Activated CD8-positive, alpha-beta T cell treated with anti-CD3 and anti-CD28 coated beads for 36 hours (primary cell): Measurements from ENCODE around the gene QRFP. TPM values are rescaled to one million over a fixed set of nuclear protein-coding genes. Genes with fewer than 3 reads are reported as not detected.

Source experiments
- ATAC-seq: fragments of 200-7000 bp; cut with Tn5 transposase; one replicate; pipeline ENCODE4 v1.10.0; 2021; ENCODE audit warnings: mild to moderate bottlenecking, moderate library complexity
- CTCF ChIA-PET: fragments of 350-600 bp; sonication (Branson Sonifier 250); formaldehyde crosslinking; loops from one replicate; lab custom pipeline; 2021; ENCODE audit warnings: antibody characterized with exemption; lab: Charles Lee
- POLR2A ChIA-PET: fragments of 350-600 bp; sonication (Branson Sonifier 250); formaldehyde crosslinking; loops from one replicate; lab custom pipeline; 2021; ENCODE audit warnings: antibody characterized with exemption; lab: Charles Lee
- DNase-seq: peaks from one replicate; pipeline ENCODE4 v3.0.0-alpha.2; 2020
- H3K27ac Mint-ChIP-seq: one replicate; pipeline ENCODE4 v1.8.0; 2021; ENCODE audit warnings: mild to moderate bottlenecking, mixed read lengths
- H3K27me3 Mint-ChIP-seq: one replicate; pipeline ENCODE4 v1.8.0; 2021; ENCODE audit warnings: mixed read lengths
- H3K36me3 Mint-ChIP-seq: one replicate; pipeline ENCODE4 v1.8.0; 2021; ENCODE audit warnings: low read depth, mixed read lengths
- H3K4me1 Mint-ChIP-seq: one replicate; pipeline ENCODE4 v1.8.0; 2021; ENCODE audit warnings: low read depth, mixed read lengths
- H3K4me3 Mint-ChIP-seq: one replicate; pipeline ENCODE4 v1.8.0; 2021; ENCODE audit warnings: mild to moderate bottlenecking, moderate library complexity, mixed read lengths
- H3K9me3 Mint-ChIP-seq: one replicate; pipeline ENCODE4 v1.8.0; 2021; ENCODE audit warnings: mixed read lengths
- intact Hi-C: fragments of 100-400 bp; cut with micrococcal nuclease; formaldehyde crosslinking; loops from one replicate; pipeline ENCODE4 v1.10.0; 2022
- total RNA-seq, 2 experiments: library from RNA; stranded (reverse); gene quantifications; one replicate each; pipeline ENCODE4 v1.2.3, GENCODE V29; 2021
- TF ChIP-seq, protein P1 (sequence below): fragments of 200-600 bp; IDR thresholded peaks from one replicate; pipeline ENCODE4 v1.8.0; 2022; ENCODE audit warnings: antibody characterized with exemption, mild to moderate bottlenecking

QRFP gene
- total RNA-seq, 2 experiments from 2014 or later: not detected

DNA sequence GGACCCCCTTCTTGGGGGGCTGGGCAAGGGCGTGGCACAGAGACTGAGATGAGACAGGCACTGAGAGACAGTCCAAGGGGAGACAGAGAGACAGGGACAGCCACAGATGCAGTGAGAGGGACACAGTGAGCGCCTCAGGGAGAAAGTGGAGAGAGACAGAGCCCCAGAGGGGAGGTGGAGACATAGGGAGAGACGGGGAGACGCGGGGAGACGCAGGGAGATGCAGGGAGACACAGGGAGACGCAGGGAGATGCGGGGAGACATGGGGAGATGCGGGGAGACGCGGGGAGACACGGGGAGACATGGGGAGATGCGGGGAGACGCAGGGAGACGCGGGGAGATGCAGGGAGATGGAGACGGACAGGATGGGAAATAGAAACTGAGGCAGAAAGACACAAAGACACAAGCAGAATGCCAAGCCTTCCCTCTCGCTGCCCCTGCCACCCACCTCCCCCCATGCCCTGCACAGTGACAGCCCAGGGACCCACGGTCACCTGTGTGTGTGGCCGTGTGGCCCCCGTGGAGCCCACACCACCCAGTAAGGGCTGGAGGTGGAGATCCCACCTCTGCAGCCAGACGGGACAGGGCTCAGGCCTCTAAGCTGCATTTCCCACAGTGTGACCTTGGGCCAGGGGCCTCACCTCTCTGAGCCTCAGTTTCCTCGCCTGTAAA is 33.7 kb upstream of the QRFP start:
- no peaks in the 10 kb centered on the region for H3K9me3 Mint-ChIP-seq
- no peak overlapping the region for H3K4me3 Mint-ChIP-seq
- no peaks in the 10 kb centered on the region for H3K36me3 Mint-ChIP-seq
- intact Hi-C loops: loop anchor here (5.0 to 10.0 kb wide), 2 partner anchors 63 to 225 kb away; no protein-coding TSS in a partner anchor
- ChIA-PET POLR2A (no interaction called here), CTCF (no interaction called here)
- ATAC-seq: no peak
- no peak overlapping the region for H3K27ac Mint-ChIP-seq
- DNase-seq: no peak
- peaks cover 18% of the 10 kb centered on the region for H3K27me3 Mint-ChIP-seq
- TF ChIP-seq, protein P1, sequence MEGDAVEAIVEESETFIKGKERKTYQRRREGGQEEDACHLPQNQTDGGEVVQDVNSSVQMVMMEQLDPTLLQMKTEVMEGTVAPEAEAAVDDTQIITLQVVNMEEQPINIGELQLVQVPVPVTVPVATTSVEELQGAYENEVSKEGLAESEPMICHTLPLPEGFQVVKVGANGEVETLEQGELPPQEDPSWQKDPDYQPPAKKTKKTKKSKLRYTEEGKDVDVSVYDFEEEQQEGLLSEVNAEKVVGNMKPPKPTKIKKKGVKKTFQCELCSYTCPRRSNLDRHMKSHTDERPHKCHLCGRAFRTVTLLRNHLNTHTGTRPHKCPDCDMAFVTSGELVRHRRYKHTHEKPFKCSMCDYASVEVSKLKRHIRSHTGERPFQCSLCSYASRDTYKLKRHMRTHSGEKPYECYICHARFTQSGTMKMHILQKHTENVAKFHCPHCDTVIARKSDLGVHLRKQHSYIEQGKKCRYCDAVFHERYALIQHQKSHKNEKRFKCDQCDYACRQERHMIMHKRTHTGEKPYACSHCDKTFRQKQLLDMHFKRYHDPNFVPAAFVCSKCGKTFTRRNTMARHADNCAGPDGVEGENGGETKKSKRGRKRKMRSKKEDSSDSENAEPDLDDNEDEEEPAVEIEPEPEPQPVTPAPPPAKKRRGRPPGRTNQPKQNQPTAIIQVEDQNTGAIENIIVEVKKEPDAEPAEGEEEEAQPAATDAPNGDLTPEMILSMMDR: no peak
- no peaks in the 10 kb centered on the region for H3K4me1 Mint-ChIP-seq

DNA sequence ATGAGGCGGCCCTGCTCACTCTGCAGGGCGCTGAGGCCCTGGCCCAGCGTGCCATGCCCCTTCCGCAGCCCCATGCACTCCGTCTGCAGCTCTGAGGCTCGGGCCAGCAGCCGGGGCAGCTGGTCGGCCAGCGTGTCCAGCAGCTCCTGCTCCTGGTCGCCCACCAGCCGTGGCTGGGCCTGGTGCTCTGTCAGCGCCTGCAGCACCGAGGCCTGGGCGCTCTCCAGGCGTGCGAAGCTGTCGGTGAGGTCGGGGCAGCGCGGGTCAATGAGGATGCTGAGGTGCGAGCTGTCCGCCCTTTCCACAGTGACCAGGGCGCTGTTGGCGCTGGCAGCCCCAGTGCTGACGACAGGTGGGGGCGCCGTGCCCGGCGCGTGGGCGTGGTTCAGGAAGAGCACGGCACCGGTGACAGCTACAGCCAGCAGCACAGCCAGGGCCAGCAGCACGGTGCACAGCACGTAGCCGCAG is 33.0 kb upstream of the QRFP start:
- Mint-ChIP-seq H3K4me1 (no peaks in the 10 kb centered on the region), H3K27me3 (peaks cover 11% of the 10 kb centered on the region), H3K27ac (no peak overlapping the region), H3K36me3 (no peaks in the 10 kb centered on the region), H3K4me3 (no peak overlapping the region), H3K9me3 (no peaks in the 10 kb centered on the region)
- DNase-seq (no peak), ATAC-seq (no peak)
- POLR2A ChIA-PET: no interaction called here
- intact Hi-C loops: loop anchor here (5.0 to 10.0 kb wide), 2 partner anchors 62 to 225 kb away; no protein-coding TSS in a partner anchor
- CTCF ChIA-PET: no interaction called here
- TF ChIP-seq, protein P1: no peak

DNA sequence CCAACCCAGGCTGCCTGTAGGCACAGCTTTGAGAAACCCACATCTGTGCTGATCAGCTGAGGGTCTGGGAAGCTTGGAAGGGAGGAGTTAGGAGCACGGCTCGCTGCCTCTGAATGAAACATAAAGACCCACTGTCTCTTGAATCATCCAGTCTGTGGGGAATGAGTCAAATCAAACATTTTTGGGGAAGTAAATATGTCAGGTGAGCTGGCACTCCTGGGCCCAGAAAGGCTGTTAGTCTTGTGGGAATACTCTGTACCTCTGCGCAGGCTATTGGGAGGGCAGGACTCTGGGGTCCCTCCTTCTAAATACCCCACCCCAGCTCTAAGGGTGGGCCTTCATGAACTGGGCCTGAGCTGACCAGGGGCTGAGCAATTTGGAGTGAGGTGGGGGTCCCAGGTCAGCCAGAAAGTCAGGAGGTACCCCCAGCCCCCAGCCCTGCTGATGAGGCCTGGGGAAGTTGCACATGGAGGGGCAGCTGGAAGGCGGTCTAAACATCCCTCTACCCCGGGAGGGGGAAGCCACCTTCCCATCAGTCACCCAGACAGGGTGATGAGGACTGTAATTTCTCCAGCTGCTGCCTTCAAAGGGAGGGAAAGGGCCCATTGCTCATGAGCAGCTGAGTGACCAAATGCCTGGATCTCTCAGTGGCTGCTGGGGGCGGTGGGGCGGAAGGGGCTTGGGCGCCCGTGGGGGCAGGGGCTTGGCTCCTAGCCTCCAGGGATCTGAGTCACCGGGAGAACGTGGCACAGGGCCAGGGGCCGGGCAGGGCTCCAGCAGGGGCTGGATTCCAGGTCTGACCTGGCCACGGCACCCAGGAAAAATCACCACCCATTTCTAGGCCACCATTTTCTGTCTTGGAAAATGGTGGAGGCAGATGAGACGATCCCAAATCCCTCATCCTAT is 31.6 kb upstream of the QRFP start:
- DNase-seq (no peak), ATAC-seq (no peak)
- no peaks in the 10 kb centered on the region for H3K4me1 Mint-ChIP-seq
- TF ChIP-seq, protein P1: no peak
- intact Hi-C loops: no loop called here
- ChIA-PET CTCF (interaction anchor here (1.3 kb wide), 1 partner anchor 70 kb away, joined by 4 read pairs; no protein-coding TSS in a partner anchor), POLR2A (no interaction called here)
- no peaks in the 10 kb centered on the region for H3K36me3 Mint-ChIP-seq
- H3K27me3 Mint-ChIP-seq: peaks cover 11% of the 10 kb centered on the region
- H3K9me3 Mint-ChIP-seq: no peaks in the 10 kb centered on the region
- H3K4me3 Mint-ChIP-seq: no peak overlapping the region
- no peak overlapping the region for H3K27ac Mint-ChIP-seq

DNA sequence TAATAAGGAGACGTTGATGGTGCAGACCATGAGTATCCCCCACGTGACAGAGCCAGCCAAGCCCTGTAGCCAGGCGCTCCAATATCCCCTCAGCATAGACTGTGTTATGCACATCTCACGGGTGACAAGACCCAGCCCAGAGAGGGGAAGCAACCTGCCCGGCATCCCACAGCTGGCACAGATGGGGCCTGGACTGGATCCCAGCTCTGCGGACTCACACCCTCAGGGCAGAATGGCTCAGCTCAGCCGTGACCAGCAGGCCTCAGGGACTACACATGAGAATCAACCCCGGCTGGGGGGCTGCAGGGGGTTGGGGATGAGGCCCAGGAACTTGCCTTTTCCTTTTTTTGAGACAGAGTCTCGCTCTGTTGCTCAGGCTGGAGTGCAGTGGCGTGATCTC is 30.7 kb upstream of the QRFP start:
- ChIA-PET CTCF (interaction anchor here (1.3 to 1.4 kb wide), 2 partner anchors 58 to 71 kb away, joined by 4 read pairs; no protein-coding TSS in a partner anchor), POLR2A (no interaction called here)
- no peak overlapping the region for H3K27ac Mint-ChIP-seq
- H3K36me3 Mint-ChIP-seq: no peaks in the 10 kb centered on the region
- TF ChIP-seq, protein P1: no peak
- DNase-seq: no peak
- intact Hi-C loops: no loop called here
- peaks cover 7% of the 10 kb centered on the region for H3K27me3 Mint-ChIP-seq
- no peaks in the 10 kb centered on the region for H3K4me1 Mint-ChIP-seq
- H3K4me3 Mint-ChIP-seq: no peak overlapping the region
- H3K9me3 Mint-ChIP-seq: no peaks in the 10 kb centered on the region
- ATAC-seq: no peak
